Medulla oblongata (tissue), 1 donor: ENCODE data around the gene MZF1.
"Not testable (repeated sequence)": the region's sequence is repeated elsewhere in the genome, so short reads cannot be mapped to it uniquely, and the experiment has no call there.

ENCODE experiments used
- DNase-seq: peaks from one replicate; pipeline ENCODE4 v3.0.0-alpha.2; 2015; ENCODE audit errors: extremely low spot score

Gene MZF1

DNA sequence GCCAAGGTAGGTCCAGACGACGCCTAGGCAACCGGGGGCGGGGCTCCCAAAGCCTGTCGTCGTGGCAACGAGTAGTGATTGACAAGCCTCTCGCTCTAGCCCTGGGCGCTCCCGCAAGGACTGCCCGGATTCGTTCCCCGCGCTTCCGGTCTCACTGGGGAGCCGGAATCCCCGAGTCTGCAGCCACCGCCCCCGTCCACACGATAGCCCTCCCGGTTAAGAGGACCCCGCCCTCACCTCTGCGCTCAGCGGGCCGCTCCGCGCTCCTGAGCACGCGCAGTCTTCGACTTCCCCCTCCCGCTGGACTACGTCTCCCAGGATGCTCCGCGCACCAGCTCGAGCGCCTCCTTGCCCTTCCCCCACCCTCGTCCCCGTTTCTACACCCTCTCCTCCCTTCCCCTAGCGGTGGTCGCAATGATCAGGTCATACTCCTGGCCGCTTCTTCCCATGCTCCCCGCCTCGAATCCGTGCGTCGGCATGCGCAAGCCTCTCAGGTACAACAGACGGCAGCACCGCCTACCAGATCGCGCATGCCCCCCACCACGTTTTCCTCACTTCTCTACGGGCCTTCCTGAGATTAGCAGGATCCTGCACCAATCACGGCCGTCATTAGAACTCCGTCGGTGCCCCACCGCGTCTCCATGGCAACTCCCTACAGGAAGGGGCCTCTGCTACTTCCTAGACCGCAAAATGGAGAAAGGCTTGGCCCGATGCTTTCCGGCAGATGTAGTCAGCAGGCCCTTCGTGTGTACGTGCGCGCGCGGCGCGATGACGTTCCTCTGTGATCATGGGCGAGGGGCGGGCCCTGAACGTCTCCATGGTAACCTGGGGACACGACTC, at the start of gene MZF1:
TSS of gene MZF1 (minus strand) at position 518 of the 840 bp plus-strand sequence. CDS start 1,946 bp downstream, outside the sequence.
- peak; percentile 100 for DNase-seq

- DNase-seq: not testable (repeated sequence)
Measured at GRCh38 chr19:58607213-58607612, 34.1 kb upstream of the MZF1 start.

DNA sequence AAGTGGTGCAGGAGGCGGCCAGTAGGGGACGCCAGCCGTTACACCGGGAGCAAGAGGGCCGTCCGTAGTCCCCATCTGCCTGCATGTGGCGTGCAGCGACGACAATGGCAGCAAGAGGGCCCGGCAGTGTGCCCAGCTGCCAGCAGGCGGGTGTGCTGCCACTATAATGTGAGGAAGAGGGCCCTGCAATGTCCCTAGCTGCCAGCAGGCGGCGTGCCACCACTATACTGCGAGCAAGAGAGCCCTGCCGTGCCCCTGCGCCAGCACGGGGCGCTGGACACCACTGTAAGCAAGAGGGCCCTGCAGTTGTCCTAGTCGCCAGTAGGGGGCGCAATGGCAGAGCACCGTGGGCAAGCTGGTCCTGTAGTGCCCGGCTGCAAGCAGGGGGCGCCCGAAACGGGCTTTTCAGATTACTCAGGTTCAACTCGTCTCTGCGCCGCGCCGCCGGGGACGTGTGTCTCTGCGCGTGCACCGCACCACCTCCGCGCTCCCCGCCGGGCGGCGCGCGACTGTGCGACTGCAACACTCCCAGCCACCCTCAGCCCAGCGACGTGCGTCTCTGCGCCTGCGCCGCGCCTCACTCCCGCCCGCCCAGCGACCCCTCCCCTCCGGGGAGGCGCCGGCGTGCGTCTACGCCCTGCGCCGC, 33.2 kb upstream of the MZF1 start:
- not testable (repeated sequence) for DNase-seq

DNA sequence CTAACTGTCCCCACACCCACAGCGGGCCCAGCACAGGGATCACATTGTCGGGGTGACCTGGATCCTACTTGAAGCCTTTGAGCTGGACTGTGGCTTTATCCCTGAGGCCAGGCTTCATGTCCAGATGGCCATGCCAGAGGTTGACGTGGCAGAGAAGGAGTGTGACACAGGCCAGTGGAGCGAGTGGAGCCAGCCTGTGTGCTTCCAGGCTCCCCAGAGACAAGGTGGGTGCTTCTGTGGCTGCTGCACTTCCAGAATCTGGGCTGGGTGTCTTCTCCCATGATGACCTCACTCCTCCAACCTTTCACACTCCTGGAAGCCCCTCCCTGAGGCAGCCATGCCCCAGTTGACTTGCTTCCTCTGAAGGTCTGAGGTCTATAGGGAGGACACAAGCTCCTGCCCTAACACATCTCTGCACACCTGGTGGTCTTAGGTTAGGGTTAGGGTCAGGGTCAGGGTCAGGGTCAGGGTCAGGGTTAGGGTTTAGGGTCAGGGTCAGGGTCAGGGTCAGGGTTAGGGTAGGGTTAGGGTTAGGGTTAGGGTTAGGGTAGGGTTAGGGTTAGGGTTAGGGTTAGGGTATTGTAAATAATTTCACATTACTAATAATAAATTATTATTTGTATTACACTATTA, 13.1 kb upstream of the MZF1 start:
- DNase-seq: no peak

DNA sequence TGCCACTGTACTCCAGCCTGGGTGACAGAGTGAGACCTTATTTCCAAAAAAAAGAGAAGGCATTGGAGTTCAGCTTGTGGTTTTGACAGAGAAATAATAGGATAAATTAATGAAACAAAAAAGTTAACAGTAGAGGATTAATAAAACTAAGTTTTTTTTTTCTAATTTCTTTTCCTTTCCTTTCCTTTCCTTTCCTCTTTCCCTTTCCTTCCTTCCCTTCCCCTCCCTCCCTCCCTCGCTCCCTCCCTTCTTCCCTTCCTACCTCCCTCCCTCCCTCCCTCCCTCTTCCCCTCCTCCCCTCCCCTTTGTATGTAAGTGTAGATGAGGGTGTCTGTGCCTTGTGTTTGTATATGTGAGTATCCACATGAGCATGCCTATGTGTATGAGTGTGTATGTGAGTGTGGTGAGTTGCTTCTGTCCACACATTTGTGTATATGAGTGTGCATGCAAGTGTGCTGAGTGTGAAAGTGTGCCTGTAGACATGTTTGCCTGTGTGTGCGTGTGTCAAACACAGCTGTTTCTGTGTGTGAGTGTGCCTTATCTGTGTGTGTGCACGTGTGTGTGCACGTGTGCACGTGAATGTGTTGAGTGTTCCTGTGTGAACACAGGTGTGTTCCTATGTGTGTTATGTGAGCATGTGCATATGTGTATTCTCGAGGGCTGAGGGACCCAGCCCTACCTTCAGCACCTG, 12.5 kb upstream of the MZF1 start:
- no peak for DNase-seq

- no peak for DNase-seq
Measured at GRCh38 chr19:58584498-58585441, 11.6 kb upstream of the MZF1 start.

- no peak for DNase-seq
Measured at GRCh38 chr19:58582985-58583384, 9.8 kb upstream of the MZF1 start.

GRCh38 chr19:58581227-58582141, 8.3 kb upstream of the MZF1 start:
- peak; percentile 88 for DNase-seq

- DNase-seq: no peak
Measured at GRCh38 chr19:58579473-58580142, 6.5 kb upstream of the MZF1 start.

GRCh38 chr19:58578012-58578925, 5.1 kb upstream of the MZF1 start:
- no peak for DNase-seq

- DNase-seq: not testable (repeated sequence)
Measured at GRCh38 chr19:58577581-58577980, 4.4 kb upstream of the MZF1 start.

- peak; percentile 95 for DNase-seq
Measured at GRCh38 chr19:58575183-58576041, 2.3 kb upstream of the MZF1 start.

DNA sequence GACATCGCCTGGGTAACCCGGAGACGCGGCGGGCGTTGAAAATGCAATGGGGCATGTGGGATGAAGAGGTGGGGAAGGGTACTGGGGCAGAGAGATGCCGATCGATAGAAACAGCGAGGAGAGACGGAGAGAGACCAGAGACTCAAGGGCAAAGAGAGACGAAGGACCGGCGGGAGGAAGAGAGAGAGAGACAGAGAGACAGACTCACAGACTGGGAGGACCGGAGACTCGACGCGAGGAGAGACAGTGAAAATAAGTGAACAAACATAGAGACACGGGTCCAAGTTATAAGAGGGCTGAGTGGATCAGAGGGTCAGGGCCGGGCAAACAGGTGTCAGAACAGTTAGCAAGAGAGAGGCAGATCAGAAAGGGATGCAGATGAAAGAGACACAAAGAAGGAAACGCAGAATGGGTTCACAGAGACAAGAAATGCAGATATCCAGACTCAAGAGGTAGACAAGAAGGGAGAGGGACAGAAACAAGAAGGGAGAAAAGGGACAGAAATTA, 576 bp upstream of the MZF1 start:
- DNase-seq: no peak

DNA sequence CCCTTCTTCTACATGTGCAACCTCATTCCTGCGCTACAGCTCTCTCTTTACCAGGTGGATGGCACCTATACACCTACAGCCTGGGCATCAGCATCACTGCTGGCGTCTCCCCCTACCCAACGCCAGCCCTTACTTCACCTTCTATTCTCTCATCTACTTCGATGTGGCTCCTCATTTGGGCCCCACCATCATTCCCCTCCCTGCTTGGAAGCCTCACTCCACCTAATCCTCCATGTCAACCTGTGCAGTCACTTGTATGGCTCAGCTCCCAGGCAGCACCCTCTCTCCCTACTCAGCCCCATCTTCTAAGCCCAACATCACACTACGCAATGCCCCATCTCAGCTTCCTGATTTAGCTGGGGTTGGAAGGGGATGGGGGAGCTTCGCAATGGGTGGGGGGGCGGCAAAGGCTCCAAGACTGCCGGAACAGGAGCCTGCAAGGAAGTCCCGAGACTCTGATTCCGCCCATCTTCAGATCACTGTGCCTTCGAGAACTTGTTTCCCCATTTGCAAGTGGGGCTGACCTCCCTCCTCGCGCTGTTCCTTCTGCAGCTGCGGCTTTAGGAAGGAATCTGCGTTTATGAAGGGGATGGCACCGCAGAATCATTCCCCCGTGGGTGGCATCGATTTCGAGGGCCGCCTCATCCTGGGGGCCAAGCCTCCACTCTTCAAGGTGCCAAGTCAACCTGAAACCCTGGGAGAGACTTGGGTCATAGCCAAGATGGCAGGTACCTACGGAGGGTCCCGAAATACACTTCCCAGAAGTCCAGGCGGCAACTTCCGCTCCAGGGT, 913 bp downstream of the MZF1 start:
- DNase-seq: no peak

GRCh38 chr19:58571575-58571947, 1.6 kb downstream of the MZF1 start:
- DNase-seq: no peak
